ENCODE measurements around the gene LAIR2.

Gene LAIR2

GRCh38 chr19:54554006-54554405 is 51.4 kb downstream of the LAIR2 start:
- Histone ChIP-seq H3K27me3 (ENCODE audit: control insufficient read depth, insufficient read depth, low read length, poor library complexity, severe bottlenecking) (no peaks in the 10 kb centered on the region), H3K4me3 (ENCODE audit: insufficient read depth, low read depth, low read length) (no peak overlapping the region), H3K27ac (ENCODE audit: insufficient read depth, low read depth, low read length, poor library complexity, severe bottlenecking) (no peak overlapping the region), H3K9me3 (ENCODE audit: control insufficient read depth, low read length) (peaks cover 10% of the 10 kb centered on the region), H3K36me3 (ENCODE audit: control insufficient read depth, insufficient read depth, low read length) (no peaks in the 10 kb centered on the region), H3K4me1 (ENCODE audit: control insufficient read depth, insufficient read depth, low read length) (no peaks in the 10 kb centered on the region)
- 75 to 77% methylated on average over 10 of the region's 10 CpGs for WGBS, 2 experiments

GRCh38 chr19:54554896-54555295 is 52.3 kb downstream of the LAIR2 start:
- 88 to 91% methylated on average over 16 of the region's 16 CpGs for WGBS, 2 experiments
- Histone ChIP-seq H3K36me3 (ENCODE audit: control insufficient read depth, insufficient read depth, low read length) (no peaks in the 10 kb centered on the region), H3K4me3 (ENCODE audit: insufficient read depth, low read depth, low read length) (no peak overlapping the region), H3K27me3 (ENCODE audit: control insufficient read depth, insufficient read depth, low read length, poor library complexity, severe bottlenecking) (no peaks in the 10 kb centered on the region), H3K4me1 (ENCODE audit: control insufficient read depth, insufficient read depth, low read length) (no peaks in the 10 kb centered on the region), H3K9me3 (ENCODE audit: control insufficient read depth, low read length) (peaks cover 11% of the 10 kb centered on the region), H3K27ac (ENCODE audit: insufficient read depth, low read depth, low read length, poor library complexity, severe bottlenecking) (no peak overlapping the region)

DNA sequence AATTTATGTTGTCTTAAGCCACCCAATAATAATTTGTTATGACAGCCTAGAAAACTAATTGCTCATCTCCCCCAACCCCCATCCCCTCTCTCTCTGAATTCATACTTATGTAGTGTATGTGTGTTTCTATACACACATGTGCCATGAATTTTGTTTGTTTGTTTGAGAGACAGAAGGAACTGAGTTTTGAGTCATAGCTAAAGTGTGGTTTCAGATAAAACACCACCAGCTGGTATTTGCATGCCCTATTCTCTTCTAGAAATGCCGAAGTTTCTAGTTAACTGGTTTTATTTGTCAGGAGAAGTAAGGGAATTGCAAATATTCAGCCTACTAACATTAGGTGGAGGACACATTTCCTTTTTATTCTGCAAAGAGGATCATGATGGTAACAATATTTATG is 53.6 kb downstream of the LAIR2 start:
- 80 to 95% methylated on average over 1 of the region's 1 CpG for WGBS, 2 experiments
- Histone ChIP-seq H3K27ac (ENCODE audit: insufficient read depth, low read depth, low read length, poor library complexity, severe bottlenecking) (no peak overlapping the region), H3K4me1 (ENCODE audit: control insufficient read depth, insufficient read depth, low read length) (no peaks in the 10 kb centered on the region), H3K4me3 (ENCODE audit: insufficient read depth, low read depth, low read length) (no peak overlapping the region), H3K9me3 (ENCODE audit: control insufficient read depth, low read length) (peaks cover 7% of the 10 kb centered on the region), H3K36me3 (ENCODE audit: control insufficient read depth, insufficient read depth, low read length) (no peaks in the 10 kb centered on the region), H3K27me3 (ENCODE audit: control insufficient read depth, insufficient read depth, low read length, poor library complexity, severe bottlenecking) (no peaks in the 10 kb centered on the region)

DNA sequence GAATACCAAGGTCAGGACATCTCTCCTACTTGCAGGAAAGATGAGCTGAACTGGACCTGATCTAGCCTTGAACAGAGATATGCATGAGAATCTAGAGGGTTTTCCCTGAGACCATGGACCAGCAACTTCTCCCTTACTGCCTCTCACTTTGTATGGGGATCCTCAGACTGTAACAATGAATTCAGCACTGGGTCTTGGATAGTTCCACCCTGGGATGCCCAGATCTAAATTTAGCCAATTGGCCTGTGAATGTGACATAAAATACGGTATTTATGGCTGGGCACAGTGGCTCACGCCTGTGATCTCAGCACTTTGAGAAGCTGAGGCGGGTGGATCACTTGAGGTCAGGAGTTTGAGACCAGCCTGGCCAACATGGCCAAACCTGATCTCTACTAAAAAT is 55.7 kb downstream of the LAIR2 start:
- H3K4me3 ChIP-seq (ENCODE audit: insufficient read depth, low read depth, low read length), result no peak overlapping the region
- H3K9me3 ChIP-seq (ENCODE audit: control insufficient read depth, low read length), result peaks cover 10% of the 10 kb centered on the region
- H3K27me3 ChIP-seq (ENCODE audit: control insufficient read depth, insufficient read depth, low read length, poor library complexity, severe bottlenecking), result no peaks in the 10 kb centered on the region
- WGBS, 2 experiments, result 80 to 83% methylated on average over 3 of the region's 3 CpGs
- H3K27ac ChIP-seq (ENCODE audit: insufficient read depth, low read depth, low read length, poor library complexity, severe bottlenecking), result no peak overlapping the region
- no peaks in the 10 kb centered on the region for H3K36me3 ChIP-seq (ENCODE audit: control insufficient read depth, insufficient read depth, low read length)
- H3K4me1 ChIP-seq (ENCODE audit: control insufficient read depth, insufficient read depth, low read length), result no peaks in the 10 kb centered on the region

Data from ectodermal cell (in vitro differentiated cells).